HG02610 (cell line): ENCODE data around the gene MTERF4.
A peak's percentile ranks its signal among the peaks of the same experiment; 100 is the strongest.

ENCODE experiments used
- ATAC-seq: cut with Tn5 transposase; IDR thresholded peaks from one replicate; pipeline ENCODE4 v1.9.1; 2021; ENCODE audit warnings: mild to moderate bottlenecking, moderate library complexity; ENCODE audit not compliant: unreplicated experiment

Gene MTERF4

DNA sequence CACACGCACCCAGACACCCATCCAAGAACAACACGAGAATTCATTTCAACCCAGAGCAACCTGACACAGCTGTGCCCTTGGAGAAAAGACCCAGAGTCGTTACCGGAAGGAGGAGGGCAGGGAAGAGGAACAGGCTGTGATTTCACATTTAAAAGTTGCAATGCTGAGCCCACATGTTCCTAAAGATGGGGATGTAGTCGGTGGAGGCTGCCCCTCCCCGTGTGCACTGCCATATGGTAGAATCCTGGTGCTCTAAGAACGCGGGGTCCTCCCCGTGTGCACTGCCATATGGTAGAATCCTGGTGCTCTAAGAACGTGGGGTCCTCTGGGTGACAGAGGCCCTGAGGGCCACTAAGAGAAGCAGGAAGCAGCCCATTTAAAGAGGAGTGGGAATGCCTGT is 10.9 kb downstream of the MTERF4 start:
- no peak for ATAC-seq

DNA sequence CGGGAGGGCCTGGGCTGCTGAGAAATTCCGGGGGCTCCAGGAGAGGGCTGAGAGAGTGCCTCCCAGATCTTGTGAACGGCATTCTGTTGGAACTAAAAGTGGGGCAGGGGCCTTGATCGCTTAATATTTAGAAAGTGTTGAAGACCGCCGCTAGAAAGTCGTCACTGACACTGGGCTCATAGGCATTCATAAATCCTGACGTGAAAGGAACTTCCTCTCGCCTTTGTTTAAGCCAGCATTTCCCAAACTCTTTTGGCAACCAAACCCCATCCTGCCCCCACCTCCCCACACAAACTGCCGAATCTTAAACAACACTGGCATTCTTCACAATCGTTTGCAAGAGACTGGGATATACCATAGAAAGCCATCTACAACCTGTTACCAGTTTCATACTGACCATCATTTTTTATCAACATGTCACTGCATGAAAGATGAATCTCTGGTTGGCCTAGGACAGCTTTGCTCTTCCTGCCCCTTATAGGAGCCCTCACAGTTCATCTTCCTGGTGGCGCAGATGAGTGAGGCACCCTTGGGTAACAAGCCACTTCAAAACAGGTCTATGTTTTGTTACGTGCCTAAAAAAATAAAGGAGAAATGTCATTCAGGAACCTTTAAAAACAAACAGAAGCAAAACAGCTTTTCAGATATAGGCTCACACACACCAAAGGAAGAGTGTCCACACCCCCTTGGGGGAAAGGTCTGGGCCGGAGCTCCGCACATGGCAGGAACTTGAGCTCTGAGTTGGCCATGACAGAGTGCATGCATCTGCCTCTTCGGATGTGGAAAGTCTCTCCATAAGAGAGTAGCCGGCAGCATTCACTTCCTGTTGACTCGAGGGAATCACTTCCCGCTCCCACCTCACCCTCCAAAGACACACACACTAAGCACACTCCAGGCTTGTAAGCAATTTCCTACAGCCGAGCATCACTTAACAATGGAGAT is 13.0 kb downstream of the MTERF4 start:
- no peak for ATAC-seq

DNA sequence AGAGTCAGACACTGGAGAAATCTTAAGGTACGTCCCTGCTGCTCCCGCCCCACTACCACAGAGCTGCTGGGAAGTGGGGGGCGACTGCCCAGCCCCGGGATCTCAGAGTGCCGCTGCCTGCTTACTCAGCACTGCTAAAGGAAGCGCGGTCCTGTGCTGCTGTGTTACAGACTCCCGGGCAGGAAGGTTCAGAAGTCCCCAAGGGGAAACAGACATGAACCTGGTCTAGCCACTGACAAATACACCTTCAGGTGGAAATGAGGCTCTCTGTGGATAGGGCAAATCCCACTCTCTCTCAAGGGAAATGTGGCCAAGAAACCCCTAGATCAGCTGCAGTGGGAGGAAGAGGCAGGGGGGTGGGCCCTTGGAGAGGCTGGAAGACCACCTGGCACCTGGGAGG is 13.7 kb downstream of the MTERF4 start:
- peak; percentile 47 for ATAC-seq

DNA sequence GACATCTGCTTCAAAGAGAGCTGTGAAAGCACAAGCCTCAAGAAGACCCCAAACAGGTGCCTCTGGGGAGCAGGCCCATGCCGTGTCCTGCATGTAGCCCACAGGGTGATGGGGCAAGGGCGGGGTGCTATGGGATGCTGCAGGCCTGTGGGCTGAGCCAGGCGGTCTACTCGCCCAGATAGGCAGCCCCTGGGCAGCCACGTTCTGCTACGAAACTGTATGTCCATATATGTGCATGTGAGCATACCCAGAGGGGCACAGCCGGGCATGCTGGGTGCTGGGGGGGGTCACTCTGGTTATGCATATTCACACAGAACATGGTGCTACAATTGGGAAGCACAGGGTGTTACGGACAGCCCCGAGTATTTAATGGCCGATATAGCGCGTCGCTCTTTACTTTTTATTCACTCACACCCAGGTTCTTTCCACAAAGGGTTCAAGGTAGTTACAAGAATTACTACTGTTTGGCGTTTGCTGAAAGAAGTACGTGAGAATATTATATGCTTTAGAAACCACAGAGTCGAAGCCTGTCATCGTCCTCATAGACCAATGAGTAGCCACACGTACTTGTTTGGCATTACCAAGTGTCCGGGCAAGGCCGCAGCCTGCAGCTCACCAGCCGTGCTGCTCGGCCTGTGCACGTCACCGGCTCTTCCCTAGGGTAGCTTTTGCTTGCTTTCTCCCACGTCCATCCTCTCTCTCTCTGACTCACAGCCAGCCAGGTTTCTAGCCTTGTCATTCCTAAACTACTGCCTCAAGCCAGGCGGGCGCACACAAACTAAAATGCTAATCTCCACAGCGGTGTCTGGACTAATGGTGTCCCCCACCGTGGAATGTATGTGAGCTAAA is 14.4 kb downstream of the MTERF4 start:
- peak; percentile 71 for ATAC-seq

DNA sequence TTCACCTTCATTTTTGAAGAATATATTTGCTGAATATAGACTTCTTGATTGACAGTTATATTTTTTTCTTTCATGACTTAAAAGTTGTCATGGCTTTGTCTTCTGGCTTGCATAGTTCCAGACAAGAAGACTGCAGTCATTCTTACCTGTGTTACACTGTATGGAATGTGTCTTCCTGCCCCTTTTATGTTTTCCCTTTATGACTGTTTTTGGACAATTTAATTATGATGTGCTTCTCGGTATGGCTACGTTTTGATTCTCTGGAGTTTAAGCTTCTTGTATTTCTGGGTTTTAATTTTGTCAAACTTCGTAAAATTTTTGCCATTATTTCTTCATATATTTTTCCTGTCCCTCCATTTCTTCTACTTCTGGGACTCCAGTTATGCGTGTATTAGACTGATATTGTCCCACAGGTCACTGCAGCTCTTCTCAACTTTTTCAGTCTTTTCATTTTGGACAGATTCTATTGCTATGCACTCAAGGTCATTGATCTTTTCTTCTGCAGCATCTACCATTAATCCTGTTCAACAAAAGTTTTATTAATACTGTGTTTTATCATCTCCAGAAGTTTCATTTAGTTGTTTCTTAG is 17.1 kb downstream of the MTERF4 start:
- no peak for ATAC-seq

DNA sequence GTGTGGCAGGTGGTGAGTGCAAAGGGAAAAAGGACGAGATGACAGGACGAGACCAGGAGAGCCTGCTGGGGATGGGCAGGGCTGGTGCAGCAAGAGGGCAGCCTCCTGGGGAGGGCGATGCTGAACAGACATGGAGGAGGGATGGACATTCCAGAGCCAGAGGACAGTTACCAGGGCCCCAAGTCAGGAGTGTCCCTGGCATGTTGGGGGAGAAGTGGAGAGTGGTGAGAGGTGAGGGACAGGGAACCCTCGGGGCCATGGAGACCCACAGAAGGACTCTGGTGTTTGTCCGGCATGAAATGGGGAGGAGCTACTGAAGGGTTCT is 19.0 kb downstream of the MTERF4 start:
- no peak for ATAC-seq

DNA sequence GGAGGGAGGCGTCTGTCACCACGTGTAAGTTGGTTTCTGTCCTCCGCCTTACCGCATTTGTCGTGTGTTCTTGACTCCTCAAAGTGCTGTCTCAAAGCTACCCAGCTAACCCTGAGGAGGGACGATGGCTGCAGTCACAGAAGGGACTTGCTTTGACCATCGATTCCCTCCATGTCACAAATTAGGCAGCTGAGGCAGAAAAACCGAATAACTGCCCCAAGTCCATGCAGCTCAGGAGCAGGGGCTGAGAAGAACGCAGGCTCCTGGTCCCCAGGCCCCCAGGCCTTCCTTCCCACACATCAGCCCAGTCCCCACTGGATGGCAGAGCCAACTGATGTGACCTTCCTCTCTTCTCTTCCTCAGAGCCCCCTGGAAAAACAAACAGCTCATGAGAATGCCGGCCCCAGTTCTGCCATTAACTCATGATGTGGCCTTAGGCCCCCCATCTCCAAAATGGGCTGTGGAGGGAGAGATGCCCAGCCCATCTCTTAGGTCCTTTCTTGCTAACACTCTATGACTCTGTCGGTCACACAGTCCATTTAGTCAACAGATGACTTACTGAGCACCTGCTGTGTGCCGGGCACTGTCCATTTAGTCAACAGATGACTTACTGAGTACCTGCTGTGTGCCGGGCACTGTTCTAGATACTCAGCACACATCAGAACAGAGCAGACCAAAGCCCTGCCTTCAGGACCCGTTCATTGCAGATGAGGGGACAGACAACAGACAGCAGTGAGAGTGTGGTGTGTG is 19.6 kb downstream of the MTERF4 start:
- no peak for ATAC-seq

DNA sequence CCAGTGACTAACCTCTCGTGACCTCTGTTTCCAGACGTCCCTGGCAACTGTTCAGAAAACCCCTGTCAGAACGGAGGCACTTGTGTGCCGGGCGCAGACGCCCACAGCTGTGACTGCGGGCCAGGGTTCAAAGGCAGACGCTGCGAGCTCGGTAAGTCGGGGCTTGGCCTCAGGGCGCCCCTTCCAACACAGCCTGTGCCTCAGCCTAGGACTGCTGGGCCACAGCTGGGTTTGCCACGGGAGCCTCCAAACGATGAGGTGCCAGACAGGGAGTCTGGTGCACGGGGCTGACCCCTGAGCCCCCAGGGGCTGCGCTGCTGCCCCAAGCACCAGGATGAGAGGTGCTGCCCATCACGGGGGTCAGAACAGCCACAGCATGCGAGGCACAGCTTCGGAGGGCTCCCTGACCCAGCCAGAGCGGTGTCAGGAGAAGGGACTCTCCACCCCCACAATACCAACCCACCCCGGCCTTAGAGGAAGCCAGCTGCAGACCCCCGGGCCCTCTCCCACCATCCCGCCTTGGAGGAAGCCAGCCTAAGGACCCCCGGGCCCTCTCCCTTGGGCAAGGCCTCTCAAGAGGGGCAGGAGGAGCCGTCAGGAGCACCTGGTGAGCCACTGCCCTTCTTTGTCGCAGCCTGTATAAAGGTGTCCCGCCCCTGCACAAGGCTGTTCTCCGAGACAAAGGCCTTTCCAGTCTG is 20.3 kb downstream of the MTERF4 start:
- ATAC-seq, result no peak

DNA sequence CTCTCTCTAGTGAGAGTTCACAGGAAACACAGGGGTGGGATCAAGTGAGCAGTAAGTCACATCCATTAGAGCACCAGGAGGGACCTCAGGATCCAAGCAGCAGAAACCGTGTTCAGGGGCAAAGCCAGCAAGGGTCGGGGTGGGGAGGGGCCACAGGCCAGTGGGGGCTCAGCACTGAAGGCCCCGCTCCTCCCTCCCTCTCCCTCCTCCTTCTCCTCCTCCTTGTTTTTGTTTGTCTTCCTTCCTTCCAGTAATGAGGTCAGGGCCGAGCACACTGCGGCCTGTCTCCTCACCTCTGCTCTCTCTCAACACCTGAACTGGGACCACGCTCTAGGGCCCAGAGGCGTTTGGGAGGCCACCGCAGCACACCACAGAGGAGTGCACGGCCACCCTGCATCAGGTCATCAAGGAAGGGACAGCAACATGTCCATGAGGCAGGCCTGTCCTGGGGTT is 20.9 kb downstream of the MTERF4 start:
- no peak for ATAC-seq

DNA sequence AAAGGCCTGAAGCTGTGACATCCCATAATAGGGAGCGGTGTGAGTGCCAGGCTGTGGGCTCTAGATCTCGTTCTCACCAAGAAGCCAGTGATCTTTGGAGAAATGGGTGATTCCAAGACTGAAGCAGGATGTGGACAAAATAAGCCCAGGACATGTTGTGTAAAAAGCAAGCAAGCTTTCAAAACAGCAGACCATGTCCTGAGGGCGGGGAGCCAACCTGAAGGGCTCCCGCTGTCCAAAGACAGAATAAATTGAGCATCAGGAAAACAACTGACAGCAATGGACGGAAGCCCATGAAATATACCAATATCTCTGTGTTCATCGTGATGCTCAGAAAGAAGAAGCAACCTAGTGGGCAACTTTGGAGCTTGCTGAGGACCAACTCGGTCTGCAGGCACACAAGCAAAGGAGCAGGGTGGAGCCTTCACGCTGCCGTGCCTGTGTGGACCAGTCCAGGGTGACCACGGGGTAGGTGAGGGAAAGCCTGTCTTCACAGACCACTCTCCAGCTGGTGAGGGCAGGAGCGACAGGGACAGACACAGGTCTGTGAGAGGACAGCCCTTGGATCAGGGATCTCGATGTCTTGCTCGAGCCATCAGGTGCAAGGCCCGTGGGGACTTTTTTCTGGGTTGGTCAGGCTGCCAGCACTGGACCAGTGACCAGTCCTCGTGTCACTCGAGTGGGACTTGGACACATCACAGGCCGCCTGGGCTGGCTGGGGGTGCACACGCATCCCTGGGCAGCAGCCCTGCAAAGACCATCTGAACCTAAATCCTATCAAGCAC is 21.5 kb downstream of the MTERF4 start:
- ATAC-seq, result no peak

DNA sequence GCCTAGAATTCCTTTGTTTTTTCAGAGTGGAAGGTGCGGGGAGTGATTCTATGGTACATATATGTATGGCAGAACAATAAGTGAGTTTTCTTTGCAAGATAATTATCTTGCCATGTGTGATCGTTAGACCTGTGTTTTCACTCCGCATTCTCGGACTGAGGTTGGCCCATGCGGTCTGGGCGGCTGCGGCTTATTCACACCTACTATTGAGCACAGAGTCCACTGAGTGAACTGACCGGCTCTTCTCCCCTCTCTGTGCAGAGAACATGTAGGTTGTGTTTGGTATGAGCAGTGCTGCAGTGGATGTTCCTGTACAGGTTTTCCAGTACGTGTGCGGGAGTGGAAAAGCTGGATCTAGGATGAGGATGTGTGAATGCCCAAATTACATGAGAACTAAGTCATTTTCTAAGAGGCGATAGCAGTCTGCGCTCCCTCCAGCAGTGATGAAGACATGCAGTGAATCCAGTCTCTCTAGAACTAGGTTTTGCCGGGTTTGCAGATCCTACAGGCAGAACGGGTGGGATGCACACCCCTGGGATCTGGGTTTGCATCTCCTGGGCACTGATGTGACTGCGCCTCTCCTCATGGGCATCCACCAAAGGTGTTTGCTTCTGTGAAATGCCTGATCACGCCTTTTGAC is 27.1 kb downstream of the MTERF4 start:
- ATAC-seq, result no peak

DNA sequence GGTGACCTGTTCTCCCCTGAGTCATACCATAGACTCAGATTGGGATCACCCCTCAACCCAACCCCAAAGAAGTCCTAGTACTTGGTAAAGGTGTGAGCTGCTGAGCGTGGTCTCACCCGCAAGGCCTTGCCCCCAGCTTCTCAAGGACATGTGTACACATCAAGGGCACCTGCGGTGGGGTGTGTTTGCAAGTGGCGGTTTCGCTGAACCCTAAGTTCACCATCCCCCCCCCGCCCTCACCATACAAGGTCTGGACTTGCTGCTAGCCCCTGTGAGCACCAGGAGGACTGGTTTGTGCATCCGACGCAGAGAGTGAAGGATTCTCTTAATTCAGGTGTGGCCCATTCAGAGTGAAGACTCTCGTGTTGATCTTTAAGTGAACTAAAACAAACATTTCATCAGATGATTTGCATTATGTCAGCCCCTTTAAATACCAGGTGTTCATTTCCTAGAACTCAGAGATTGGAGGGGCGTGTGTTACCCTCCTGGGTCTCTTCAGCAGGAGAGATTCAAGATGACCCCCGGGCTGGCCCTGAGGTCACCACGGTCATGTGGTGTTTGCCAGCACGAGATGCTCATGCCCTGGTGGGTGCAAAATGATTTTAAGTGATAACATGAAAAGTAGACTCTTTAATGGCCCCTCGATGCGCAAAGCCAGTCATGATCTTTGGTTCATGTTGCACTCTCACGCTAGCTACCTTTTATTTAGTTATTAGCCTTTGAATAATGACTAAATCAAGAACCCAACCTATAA is 27.8 kb downstream of the MTERF4 start:
- ATAC-seq, result no peak

DNA sequence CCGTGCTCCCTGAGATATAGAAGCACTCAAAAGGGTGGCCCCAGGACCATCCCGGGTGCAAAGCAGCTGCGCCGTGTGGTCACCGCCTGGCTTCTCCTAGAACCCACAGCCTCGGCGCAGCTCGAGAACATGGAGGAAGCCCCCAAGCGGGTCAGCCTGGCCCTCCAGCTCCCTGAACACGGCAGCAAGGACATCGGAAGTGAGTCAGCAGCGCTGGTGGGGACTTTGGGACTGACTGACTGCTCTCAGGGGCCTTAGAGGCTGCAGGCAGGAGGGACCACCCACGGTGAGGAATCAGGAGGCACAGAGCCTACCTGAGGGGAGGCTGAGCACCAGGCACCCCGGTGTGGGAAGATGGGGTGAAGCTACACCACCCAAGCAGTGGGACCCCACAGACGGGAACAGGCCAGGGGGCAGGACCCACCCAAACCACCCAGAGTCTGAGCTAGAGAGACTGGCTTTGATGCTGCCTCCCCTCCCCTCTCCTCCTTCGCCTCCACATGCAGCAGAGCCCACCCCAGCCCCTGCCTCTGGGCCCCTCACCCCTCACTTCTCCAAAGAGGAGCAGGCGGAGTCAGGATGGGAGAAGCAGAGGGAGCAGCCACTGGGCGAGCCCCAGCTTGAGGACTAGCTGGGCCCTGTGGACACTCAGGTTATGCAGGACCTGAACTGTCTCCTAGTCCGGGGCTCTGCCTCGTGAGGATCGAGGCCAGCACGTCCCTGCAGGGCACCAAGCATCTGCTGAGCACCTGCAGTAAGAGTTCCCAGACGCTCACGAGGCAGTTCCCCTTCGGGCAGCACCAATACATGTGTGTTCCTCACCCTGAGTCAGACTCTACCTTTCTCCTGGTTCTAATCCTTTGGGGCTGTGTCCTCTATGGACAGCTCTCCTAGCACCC is 28.7 kb downstream of the MTERF4 start:
- ATAC-seq, result no peak

DNA sequence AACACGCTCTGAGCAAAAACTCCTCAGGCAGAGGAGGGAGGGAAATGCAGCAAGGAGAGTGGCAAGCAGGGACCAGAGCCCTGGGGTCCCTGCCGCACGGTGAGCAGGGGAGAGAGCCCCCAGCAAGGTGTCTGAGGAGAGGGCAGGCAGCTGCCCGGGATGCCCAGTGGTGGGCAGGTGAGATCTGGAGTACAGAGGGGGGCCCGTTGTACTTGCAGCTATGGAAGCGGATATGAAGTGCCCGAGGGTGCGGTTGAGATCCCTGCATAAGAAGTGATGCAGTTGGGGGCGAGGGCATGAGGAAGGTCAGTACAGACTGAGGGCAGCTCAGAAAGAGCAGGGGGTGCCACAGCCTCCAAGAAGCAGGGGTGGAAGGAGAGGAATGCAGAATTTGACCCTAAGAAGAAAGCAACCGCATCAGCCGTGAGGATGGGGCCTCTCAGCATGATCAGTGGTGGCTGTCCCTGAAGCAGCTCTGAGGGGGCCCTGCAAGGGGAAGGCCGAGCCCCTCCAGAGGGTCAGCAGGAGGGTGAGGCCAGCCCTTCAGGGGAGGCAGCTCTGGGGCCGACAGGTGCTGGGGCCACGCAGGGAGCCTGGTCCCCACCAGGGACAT is 29.4 kb downstream of the MTERF4 start:
- no peak for ATAC-seq

DNA sequence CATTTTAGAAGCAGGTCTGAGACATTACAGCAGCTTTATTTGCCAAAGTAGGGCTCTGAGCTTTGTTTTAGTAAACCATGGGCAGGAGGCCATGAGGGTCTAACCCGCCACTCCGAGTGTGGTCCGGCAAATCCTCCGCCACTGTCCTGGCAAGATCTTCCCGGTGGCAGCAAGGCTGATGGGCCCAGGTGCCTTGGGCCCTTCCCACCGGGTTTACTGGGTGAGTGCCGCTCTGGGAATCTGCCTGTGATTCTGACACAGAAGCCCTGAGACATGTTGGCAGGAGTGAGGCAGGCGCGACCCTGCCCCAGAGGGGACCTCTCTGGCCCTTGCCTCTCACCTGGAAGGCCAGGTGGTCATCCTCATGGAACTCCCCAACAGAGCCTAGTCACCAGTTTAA is 29.9 kb downstream of the MTERF4 start:
- ATAC-seq, result no peak

DNA sequence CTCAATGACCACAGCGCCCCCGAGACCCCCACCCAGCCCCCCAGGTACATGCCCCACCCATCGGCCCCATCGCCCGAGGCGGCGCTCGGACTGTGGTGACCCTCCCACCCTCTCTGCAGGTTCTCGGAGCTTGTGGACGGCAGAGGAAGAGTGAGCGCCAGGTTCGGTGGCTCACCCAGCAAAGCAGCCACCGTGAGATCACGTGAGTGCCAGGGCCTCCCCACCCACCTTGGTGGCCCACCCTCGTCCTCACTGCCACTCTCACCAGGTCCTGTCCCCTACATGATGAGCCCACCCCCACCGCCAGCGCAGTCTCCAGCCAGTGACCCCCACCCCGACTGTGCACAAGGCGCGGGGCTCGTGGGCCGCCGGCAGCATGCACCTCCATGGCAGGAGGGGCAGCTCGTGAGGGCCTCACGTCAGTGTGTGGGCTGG is 30.4 kb downstream of the MTERF4 start:
- ATAC-seq, result no peak
